SK-N-MC (cell line): ENCODE data around the gene BICC1.

Experiments
- EZH2 ChIP-seq: fragments of 200-600 bp; sonication (generic); IDR thresholded peaks from one replicate; pipeline ENCODE4 v1.6.1; 2017; ENCODE audit warnings: antibody characterized with exemption
- FOXP2 ChIP-seq: optimal IDR thresholded peaks from 2 replicates; pipeline ENCODE3; 2011; ENCODE audit warnings: mild to moderate bottlenecking, moderate library complexity; ENCODE audit not compliant: insufficient read depth; ENCODE audit errors: extremely low read length, control extremely low read depth
- POLR2AphosphoS5 ChIP-seq: IDR thresholded peaks from 2 replicates; pipeline ENCODE4 v1.6.1; 2012; ENCODE audit warnings: mild to moderate bottlenecking, low read depth, low read length, borderline replicate concordance

- no peak for TF ChIP-seq POLR2AphosphoS5
- no peak for TF ChIP-seq EZH2
- TF ChIP-seq FOXP2, result no peak
Observed at GRCh38 chr10:58570979-58571378, 58.3 kb downstream of the BICC1 start.
